ENCODE measurements around the gene SLC4A9.

Gene SLC4A9, protein sequence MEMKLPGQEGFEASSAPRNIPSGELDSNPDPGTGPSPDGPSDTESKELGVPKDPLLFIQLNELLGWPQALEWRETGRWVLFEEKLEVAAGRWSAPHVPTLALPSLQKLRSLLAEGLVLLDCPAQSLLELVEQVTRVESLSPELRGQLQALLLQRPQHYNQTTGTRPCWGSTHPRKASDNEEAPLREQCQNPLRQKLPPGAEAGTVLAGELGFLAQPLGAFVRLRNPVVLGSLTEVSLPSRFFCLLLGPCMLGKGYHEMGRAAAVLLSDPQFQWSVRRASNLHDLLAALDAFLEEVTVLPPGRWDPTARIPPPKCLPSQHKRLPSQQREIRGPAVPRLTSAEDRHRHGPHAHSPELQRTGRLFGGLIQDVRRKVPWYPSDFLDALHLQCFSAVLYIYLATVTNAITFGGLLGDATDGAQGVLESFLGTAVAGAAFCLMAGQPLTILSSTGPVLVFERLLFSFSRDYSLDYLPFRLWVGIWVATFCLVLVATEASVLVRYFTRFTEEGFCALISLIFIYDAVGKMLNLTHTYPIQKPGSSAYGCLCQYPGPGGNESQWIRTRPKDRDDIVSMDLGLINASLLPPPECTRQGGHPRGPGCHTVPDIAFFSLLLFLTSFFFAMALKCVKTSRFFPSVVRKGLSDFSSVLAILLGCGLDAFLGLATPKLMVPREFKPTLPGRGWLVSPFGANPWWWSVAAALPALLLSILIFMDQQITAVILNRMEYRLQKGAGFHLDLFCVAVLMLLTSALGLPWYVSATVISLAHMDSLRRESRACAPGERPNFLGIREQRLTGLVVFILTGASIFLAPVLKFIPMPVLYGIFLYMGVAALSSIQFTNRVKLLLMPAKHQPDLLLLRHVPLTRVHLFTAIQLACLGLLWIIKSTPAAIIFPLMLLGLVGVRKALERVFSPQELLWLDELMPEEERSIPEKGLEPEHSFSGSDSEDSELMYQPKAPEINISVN

DNA sequence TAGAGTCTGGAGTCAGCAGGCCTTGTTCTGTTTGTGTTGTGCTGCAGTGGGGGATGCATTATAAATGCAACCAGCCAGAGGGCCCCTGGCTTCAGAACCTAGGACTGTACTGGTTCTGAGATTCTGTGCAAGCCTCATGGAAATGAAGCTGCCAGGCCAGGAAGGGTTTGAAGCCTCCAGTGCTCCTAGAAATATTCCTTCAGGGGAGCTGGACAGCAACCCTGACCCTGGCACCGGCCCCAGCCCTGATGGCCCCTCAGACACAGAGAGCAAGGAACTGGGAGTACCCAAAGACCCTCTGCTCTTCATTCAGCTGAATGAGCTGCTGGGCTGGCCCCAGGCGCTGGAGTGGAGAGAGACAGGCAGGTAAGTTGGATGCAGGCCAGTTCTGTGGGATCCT, at the start of gene SLC4A9:
SLC4A9 (plus strand) TSS at position 94 of the 400 bp plus-strand sequence; CDS start at position 137, 43 bp downstream.
- no peak for DNase-seq (ENCODE audit: low read depth)

DNA sequence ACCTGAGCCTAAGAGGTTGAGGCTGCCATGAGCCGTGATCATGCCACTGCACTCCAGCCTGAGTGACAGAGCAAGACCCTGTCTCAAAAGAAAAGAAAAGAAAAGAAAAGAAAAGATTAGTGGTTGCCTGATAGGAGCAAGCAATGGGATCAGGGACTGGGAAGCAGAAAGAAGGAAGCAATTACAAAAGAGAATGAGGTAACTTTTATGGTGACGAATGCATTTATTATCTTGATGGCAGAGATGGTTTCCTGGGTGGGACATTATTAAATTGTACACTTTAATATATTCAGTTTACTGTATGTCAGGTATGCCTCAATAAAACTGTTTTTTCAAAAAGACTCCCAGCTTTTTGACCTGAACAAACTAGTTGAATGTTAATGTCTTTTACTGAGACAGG, 49.6 kb upstream of the SLC4A9 start:
- no peak for DNase-seq (ENCODE audit: low read depth)

DNA sequence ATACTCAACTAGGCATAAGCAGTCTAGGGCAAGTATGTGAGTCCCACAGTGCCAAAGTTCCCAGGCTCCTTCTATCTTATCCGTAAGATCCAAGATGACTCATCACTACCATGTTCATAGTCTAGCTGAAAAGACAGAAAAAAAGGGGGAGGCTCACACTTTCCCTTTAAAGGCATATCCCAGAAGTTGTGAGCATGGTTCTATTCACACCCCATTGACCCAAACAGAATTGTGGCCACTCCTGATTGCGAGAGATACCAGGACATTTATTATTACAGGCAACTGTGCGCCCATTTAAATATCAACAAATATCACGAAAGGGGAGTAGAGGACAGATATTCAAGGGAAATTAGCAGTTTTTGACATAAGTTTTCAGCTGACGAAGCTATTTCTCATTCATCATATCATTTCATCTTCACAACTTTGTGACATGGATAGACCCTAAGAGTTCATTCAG, 49.0 kb upstream of the SLC4A9 start:
- DNase-seq (ENCODE audit: low read depth): no peak

DNA sequence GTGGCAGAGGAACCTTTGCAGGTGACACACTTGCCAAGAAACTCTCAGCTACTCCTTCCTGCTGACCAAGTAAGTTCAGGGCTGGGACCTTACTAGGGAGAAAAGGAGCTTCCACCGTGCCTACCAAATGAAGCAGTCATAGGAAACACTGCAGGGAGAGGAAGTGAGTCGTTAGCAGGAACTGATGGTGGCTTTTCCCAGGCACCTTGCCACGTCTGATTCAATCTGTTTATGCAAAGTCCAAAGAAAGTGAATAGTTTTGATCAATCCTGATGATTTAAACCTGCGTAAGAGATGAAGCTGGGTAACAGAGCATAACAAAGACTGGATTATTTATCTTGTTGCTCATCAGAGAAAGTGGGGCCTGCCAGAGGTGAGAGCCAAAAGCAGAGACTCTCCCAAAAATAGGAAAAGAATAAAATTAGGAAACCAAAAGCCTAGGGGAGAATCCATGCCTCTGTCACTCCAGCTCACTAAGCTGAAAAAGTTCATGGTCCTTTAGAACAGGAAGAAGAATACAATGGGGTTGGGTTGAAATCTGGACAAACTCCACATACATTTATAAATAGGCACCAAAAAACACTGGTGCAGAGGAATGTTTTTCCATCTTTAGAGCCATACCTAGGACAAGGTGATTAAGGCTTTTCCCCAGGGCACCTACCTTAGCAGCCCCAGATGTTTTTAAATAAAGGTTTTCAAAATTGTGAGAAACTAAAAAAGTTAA, 47.8 kb upstream of the SLC4A9 start:
- no peak for DNase-seq (ENCODE audit: low read depth)

DNA sequence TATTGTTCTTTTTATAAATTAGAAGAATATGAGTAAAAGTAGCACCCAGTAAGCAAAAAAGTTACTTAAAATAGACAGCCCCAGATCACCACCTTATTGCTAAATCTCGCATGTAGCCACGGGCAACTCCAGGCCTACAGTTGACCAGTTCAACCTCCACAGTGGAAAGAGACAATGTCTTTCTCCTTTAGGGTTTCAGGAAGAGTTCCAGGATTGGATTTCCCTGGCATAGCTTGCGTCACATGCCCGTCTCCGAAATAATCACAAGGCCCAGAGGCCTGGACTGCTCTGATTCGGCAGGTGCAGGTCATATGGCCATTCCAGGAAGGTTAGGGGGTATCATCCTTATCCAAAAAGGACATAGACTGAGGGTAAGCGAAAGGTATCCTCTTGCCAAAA, 47.2 kb upstream of the SLC4A9 start:
- DNase-seq (ENCODE audit: low read depth): no peak

DNA sequence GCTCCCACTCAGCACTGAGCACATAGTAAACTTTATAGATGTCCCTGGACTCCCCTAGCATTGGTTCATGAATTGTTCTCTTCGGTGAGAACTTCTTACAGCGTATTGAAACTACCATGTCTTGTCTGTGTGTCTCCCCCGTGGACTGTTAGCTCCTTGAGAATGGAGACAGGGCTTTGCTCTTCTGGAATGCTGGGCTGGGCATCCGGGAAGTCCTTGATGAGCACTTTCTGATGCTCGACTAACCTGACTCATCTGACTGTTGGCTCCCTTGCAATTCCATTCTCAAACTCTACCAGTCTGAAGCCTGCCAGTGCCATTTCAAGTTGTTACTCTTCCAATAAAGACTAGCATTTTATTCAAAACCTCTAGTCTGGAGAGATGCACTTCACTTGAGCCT, 42.1 kb upstream of the SLC4A9 start:
- no peak for DNase-seq (ENCODE audit: low read depth)

DNA sequence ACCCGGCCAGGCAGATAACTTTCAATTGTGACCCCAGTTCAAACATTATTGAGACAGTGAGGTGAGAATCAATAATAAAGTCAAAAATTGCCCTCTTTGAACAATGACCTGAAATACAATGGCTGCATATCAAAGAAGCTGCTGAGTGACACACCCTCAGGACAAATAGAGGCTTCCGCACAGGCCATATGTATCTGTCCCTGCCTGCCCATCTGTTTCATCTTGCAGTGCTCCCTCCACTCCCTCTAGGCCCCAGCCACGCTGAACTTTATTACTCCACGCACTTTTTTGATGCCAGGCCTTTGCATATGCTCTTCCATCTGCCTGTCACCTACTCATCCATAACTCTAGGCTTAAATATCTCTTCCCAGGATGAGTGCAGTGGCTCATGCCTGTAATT, 41.2 kb upstream of the SLC4A9 start:
- DNase-seq (ENCODE audit: low read depth): no peak

DNA sequence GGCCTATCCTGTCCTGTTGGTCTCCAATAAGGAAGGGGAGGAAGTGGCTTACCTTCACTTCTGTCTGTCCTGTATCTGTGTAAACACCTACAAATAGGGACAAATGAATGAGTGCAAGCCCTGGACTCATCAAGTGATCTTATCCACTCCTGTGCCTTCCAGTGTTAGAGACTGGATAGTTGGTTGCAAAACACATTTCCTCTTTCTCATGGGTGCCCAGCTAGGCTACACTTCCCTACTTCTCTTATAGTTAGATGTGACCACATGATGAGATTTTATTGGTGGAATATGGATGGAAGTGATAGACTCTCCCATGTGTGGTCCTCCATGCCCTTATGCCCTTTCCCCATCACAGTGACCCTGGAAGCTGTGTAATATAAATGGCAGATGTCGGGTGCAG, 40.2 kb upstream of the SLC4A9 start:
- DNase-seq (ENCODE audit: low read depth): no peak

DNA sequence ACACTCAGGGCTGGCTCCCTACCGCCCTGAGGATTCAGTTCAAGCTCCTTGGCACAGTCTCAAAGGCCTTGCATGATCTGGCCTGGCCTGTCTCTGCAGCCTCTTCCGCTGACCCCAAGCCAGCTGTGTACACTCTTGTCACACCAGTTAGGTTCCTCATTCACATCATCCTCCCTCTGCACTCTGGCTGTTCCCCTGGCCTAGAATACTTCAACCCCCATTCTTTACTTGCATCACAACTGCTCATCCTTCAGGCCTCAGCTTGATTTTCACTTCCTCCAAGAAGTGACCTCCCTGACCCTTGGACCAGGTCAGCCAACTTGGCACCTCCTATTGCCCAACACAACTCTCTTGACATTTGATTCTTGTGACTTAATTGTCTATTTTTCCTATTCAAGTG, 38.2 kb upstream of the SLC4A9 start:
- DNase-seq (ENCODE audit: low read depth): no peak

DNA sequence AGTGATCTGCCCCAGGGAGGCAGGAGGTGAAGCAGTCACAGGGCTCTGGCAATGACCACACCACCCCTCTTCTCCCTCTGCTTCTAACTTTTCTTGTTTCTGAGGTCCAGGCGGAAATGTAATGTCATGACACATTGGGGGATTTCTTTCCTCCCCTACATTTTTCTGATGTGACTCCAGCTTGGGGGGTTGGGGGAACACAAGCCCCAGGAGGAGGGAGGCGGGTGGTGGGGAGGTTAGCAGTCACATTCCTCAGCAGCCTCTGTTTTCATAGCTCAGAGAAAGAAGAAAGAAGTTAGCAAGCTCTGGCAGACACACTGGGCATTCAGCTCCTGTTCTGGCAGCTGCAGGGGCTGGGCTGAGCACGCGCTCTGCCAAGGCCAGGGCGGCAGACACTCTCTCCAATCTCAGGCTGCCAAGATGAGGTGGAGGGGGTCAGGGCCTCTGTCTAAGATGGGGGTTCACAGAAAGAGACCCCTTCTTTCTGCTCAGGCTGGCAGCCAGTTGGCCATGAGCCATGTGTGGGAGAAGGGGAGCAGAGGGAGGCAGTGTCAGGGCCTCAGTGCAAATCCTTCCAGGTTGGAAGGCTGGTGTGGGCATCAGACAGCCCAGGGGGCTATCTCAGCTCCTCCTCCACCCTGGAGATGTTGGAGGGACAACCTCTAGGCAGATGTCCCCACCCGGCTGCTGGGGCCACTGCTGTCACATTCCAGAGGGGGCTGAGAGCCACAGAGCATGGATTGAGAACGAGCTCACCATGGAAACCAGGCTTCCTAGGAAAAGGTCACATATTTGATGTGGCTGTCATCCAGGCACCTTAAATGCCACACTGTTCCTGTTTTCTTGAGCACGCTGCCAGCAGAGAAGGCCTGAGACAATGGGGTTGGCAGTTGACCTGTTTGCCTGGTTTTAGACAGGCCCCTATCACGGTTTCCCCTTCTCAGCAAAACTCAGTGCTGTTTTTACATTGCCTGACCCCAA, 37.0 kb upstream of the SLC4A9 start:
- DNase-seq (ENCODE audit: low read depth): no peak

DNA sequence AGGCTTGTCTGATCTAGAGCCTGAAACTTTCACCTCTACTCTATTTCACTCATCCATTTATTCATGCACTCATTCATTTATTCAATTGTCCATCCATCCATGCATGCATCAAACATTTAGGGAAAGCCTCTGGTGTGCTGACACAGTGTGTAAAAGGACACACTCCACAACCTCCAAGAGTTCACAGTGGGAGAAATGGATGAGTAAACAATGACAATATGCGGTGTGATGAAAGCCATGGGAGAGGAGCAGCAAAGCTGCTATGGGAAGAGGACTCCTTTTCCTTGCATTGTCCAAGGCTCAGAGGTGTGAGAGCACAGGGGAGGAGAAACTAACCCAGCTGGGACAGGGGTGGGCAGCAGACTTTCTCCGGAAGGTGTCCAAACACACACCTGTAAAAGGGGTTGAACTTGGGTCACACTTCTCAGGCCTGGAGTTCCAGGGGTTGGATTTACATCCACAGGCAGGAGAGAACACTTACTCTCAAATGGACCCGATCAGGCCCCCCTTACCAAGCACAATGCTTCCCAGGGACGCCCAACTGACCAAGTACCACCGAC, 35.9 kb upstream of the SLC4A9 start:
- DNase-seq (ENCODE audit: low read depth): no peak

DNA sequence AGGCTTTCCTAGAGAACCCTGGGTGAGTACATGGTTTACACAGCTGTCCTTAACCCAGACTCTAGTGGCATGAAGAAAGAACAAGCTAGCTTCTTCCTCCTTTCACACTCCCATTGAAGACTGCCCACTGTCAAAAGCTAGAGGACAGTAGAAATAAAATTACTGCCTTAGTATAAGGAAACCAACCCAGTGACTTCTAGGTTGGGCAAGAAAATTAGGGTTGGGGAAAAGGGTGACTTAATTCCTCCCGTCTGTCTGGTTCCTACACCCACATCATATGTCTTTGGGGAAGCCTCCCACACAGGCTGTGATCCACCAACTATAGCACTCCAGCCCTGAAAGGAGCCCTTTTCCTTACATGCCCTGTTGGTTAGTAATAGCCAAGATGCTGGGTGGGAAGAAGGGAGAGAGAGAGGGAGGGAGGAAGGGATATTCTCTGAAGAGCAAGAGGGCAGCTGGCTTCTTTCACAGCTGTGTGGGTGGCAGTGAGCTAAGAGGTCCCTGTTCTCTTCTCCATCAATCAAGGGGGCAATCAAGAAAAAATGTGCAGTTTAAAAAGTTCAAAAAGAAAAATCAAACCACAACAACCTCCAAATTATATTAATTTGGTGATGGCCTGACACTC, 35.3 kb upstream of the SLC4A9 start:
- DNase-seq (ENCODE audit: low read depth): no peak

DNA sequence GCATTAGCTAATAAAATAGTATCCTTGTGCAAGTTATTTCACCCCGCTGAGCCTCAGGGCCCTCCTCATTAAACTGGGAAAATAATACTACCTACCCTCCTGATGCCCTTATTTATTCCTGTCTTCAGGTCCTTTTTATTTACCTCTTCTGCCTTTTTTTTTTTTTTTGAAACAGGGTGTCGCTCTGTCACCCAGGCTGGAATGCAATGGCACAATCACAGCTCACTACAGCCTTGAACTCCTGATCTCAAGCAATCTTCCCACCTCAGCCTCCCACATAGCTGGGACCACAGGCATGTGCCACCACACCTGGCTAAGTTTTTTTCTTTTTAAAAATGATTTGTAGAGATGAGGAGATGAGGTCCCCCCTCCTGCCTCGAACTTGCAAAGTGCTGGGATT, 34.5 kb upstream of the SLC4A9 start:
- DNase-seq (ENCODE audit: low read depth): no peak

DNA sequence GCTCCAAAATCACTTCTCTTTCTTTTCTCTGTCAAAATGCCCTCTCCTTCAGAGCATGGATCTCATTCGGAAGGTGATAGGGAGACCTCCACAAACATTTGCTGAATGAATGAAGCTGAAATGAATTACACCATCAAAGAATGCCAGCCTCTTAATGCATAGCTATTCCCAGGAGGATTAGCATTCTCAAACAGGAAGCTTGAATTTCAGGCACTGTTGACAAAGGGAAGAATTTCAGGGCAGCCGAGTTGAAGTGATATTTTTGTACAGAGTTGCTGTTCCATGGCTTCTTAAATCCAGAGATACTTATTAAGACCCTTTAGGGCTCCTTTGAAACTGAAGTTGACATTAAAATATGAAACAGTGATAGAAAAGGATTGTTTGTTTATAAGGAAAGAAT, 32.4 kb upstream of the SLC4A9 start:
- no peak for DNase-seq (ENCODE audit: low read depth)

DNA sequence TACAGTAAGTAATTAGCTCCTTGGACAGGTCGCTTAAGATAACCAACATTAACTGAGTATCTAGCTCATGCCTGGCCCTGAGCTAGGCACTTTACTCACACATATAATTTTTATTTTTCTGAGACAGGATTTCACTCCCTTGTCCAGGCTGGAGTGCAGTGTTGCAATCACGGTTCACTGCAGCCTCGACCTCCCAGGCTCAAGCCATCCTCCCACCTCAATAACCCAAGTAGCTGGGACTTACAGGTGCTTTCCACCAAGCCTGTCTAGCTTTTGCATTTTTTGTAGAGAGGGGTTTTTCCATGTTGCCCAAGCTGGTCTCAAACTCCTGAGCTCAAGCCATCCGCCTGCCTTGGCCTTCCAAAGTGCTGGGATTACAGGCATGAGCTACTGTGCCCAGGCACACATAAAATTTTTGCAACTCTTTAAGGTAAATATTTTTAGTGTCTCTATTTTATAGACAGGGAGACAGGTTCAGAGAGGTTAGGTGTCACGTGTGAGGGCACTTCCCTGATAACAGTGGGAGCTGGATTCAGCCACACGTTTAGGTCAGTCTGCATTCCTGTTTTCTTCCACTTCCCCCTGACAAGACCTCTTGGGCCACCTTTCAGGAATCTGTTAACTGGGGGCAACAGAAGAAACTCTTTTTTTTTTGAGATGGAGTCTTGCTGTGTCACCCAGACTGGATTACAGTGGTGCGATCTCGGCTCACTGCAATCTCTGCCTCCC, 31.8 kb upstream of the SLC4A9 start:
- no peak for DNase-seq (ENCODE audit: low read depth)

DNA sequence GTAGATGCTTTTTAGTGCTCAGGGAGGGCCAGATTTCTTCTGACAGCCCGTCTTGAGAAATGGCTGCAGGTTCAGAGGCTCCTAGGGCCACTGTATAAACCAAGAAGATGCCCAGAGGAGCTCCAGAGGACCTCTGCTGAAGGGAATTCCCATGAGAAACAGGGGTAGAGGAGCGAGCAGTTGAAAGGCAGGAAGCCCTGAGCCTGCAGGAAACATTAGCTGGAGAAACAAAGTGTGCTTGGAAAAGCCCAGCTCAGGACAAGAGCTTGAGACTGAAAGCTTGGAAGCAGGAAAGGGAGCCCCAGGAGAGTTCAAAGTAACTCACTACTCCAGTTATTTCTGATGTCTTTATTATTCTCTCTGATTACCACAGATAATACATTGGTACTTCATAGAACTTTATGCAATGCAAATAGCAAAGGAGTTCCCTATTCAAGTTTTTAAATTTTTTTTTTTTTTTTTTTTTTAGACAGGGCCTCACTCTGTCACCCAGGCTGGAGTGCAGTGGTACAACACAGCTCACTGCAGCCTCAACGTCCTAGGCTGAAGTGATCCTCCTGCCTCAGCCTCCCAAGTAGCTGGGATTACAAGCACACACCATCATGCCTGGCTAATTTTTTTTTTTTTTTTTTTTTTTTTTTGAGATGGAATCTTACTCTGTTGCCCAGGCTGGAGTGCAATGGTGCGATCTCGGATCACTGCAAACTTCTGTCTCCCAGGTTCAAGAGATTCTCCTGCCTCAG, 30.1 kb upstream of the SLC4A9 start:
- no peak for DNase-seq (ENCODE audit: low read depth)

DNA sequence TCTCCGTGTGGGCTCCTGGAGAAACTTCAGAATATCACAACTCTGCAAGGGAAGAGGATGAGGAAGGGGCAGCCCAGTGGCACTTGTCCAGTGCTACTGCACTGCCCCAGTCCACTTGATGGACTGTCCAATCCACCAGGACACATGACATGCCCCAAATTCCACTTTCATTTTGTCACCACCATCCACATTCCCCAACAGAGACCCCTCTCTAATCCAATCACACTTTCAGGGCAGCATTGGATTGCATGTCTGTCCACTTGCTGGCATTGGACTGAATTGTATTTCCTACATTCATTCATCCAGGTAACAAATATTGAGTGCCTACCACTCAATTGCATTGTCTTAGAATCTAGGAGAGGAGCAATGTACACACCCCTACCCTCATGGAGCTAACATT, 28.4 kb upstream of the SLC4A9 start:
- no peak for DNase-seq (ENCODE audit: low read depth)

DNA sequence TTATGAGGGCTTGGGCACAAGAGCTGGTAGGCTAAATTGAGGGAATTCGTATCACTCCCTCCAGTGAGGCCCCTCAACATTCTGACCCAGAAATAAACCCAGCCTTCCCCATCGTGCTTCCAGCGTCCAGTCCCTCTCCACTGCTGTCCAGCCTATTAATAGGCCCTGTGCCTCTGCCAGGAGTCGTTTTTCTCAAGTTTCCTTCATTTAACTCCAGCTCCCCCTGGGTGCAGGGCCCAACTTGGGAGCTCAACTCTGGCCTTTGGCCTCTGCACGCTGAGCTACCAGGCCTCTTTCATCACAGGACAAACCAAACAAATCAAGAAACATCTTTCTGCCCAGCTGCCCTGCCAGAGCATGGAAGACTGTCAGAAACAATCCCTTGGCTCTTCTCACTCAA, 23.6 kb upstream of the SLC4A9 start:
- no peak for DNase-seq (ENCODE audit: low read depth)

DNA sequence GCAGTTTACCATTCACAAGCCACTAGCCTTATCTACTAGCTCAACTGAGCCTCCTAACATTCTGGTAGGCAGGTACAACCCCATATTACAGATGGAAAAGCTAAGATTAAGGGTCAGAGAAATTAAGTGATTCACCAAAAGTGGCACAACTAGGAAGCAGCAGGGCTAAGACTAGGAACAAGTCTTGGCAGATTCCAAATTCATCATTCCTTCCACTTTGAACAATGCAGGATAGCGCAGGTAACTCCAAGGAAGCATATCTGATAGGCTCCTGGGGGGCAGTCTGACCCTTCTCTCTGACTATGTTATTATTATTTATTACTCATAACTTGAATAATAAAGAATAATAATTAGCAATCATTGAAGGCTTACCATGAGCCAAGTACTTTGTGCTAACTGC, 22.1 kb upstream of the SLC4A9 start:
- DNase-seq (ENCODE audit: low read depth): no peak

All from activated gamma-delta T cell treated with anti-CD3 and anti-CD28 coated beads, Interleukin-2, amount 50 U/mL, for 16 hours (primary cell).